Sciatic nerve (tissue), 2 donors: ENCODE measurements around the gene EN2. TPM values are rescaled to one million over a fixed set of nuclear protein-coding genes. Genes with fewer than 3 reads are reported as not detected.

ENCODE experiments used
- ATAC-seq: fragments of 200-7000 bp; cut with Tn5 transposase; one replicate; pipeline ENCODE4 v1.9.1; 2020; ENCODE audit warnings: mild to moderate bottlenecking, moderate library complexity
- DNase-seq: peaks from one replicate; pipeline ENCODE4 v3.0.0-alpha.2; 2020; ENCODE audit warnings: low spot score
- intact Hi-C: fragments of 100-400 bp; cut with DNase I; formaldehyde crosslinking; loops from one replicate; pipeline ENCODE4 v1.14.2; 2022
- total RNA-seq: library from RNA; stranded (reverse); fragmentation: NEBNext Ultra II Directional; extraction: Animal tissue kit (Norgen Biotek cat#: 25700); gene quantifications from one replicate; pipeline ENCODE4 v1.2.1, GENCODE V29; 2021
- donor health status: DM: no; HTN: no; CAD: no.
- donor health status: DM: no; HTN: no; CAD: no.

The EN2 gene
- total RNA-seq, 1 donor from 2014 or later = not detected

DNA sequence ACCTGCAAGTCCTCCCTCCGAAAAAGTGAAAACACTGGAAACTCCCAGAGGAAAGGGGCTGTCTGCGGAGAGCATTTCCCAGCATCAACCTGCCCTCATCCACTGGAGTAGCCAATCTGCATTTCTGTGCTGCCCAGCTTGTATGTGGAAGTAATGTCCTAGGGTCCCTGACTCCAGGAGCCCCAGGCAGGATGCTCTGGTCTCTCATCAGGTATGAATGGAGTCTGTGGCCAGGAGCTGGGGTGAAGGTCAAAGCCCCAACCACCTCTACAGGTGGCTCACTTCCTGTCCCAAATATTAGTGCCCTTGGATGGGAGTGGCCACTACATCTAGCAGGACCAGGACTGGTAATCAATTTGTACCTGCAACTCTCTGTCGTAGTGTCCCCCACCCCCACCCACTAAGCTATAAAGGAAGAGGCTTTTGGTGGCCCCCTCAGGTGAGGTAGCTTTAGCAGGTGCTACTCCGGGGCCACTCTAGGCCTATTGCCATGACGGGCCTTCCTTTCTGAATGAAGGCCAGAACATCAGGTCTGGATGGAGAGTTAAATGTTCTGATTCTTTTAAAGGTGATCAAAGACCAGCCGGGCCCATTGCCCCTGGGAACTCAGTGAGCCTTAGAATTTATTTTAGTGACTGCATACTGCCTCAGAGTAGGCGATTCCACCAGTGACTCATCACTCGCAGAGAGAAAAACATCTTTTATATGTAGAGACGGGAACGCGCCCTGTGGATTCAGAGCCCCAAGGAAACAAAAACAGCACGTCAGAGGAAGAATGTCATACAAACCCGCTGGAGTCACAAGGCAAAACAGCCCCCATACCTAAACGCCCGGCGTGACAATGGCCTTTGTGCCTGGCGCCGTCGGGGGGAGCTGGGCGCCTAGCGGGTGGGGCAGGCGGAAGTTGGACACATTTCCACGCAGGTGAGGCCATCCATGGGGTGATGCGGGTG is 13.0 kb downstream of the EN2 start:
- intact Hi-C loops = no loop called here
- ATAC-seq = no peak
- DNase-seq = no peak

DNA sequence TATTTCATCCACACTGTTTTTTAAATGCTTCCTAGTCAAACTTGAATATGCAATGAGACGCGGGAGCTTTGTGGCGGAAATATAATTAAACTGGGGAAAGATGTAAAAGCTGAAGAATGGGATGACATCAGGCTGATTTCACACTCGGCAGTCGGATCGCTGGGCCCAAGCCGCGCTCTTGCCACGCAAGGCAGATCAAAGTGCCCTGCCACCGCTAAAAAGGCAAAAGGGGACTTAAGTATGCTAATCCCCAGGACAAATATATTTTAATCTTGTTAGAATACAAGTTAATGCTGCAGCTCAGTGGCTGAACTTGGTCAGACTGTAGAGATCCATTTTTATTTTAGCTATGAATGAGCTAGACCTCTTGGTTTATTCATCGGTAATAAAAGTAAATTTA is 13.8 kb downstream of the EN2 start:
- no peak for DNase-seq
- intact Hi-C loops = no loop called here
- ATAC-seq = no peak

DNA sequence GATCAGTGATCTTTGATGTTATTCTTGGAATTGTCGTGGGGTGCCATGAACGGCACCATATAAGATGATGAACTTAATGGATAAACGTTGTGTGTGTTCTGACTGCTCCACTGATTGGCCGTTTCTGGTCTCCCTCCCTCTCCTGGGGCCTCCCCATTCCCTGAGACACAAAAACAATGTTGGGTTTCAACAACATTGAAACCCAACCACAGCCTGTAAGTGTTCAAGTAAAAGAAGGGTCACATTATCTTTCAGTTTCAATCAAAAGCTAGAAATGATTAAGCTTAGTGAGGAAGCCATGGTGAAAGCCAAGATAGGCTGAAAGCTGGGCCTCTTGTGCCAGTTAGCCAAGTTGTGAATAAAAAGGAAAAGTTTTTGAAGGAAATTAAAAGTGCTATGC is 19.5 kb downstream of the EN2 start:
- ATAC-seq = no peak
- intact Hi-C loops = no loop called here
- no peak for DNase-seq

DNA sequence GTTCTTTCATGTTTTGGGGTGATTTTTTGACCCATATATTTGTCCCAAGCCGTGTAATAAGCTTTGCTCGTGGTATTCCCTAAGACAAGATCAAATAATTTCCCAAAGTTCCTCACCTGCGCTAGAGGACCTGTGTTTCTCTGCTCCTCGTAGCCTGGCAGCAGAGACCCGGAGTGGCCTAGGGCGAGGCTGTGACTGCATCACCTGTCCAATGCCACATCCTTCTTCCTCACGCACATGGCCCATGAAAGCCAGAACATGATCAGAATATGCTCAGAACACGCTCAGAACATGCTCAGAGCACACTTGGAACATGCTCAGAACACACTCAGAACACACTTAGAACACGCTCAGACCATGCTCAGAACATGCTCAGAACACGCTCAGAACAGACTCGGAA is 23.8 kb downstream of the EN2 start:
- intact Hi-C loops = no loop called here
- DNase-seq (no peak), ATAC-seq (no peak)

DNA sequence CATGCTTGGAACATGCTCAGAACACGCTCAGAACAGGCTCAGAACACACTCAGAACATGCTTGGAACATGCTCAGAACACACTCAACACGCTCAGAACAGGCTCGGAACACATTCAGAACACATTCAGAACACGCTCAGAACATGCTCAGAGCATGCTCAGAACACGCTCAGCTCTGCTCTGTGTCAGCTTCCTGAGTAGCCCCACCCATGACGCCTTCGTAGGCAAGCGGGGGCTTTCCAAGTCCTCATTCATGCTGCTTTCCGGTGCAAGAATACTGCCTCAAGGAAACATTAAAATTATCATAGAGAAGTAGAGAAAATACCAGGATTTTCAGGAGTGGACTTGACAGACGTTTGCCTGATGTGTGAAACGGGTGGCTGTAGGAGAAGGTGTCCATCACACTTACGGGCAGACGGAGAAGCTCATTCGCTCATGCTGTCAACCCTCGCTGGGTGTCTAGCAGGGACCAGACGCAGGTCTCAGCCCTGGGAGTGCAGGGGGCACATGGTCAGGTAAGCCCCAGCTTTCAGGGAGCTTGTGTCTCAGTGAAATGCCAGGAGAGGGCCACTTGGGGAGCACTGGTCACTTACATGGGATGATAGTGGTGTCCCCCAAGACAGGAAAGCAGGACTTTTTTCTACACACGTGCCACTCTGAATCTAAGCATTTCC is 24.7 kb downstream of the EN2 start:
- intact Hi-C loops = no loop called here

DNA sequence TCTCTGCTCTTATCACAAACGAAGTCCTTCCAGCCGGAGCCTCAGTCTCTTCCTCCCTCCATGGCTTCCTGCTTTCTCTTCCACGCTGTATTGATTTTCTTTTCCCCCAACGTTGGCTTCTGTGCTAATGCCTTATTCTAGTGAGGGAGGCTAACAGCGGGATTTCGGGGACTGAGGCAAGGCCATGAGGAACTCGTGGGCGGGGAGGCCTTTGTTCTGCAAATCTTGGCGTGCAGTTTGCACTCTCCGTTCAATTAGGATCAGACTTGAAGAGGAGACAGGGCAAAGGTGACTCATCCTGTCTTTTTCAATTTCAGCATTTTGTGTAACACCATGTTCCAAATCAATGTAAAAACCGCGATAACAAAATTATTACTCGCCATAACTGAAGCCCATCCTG is 25.3 kb downstream of the EN2 start:
- ATAC-seq (no peak), DNase-seq (no peak)
- intact Hi-C loops = no loop called here

More for the DNA sequence above, 24.7 kb downstream of the EN2 start:
- DNase-seq (no peak), ATAC-seq (no peak)

DNA sequence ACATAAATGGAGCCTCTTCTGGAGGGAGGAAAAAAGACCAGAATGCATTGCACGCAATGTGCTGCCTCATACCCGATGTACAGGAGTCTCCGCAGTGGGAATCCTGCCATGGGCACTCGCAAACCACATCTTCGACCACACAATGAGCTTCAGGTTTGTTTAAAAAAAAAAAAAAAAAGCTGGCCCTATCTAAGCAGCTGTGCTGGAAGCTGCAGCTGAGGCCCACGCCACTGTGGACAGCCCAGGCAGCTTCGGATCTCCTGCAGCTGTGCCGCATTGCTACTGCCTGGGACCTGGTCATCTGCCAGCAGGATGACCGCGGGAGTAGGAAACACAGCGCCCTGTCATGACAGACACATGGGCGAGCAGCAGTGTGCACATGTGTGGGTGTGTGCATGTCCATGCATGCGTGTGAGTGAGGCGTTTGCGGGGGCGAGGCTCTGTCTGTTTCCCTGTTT is 26.0 kb downstream of the EN2 start:
- intact Hi-C loops = no loop called here
- ATAC-seq = peak; percentile 41
- no peak for DNase-seq

GRCh38 chr7:155484483-155485399 is 26.8 kb downstream of the EN2 start:
- intact Hi-C loops = no loop called here
- ATAC-seq (no peak), DNase-seq (no peak)

- intact Hi-C loops = no loop called here
- no peak for ATAC-seq
- DNase-seq = no peak
Observed at GRCh38 chr7:155486783-155487508, 29.0 kb downstream of the EN2 start.

- intact Hi-C loops = no loop called here
- ATAC-seq (no peak), DNase-seq (no peak)
Observed at GRCh38 chr7:155487509-155488482, 29.9 kb downstream of the EN2 start.

DNA sequence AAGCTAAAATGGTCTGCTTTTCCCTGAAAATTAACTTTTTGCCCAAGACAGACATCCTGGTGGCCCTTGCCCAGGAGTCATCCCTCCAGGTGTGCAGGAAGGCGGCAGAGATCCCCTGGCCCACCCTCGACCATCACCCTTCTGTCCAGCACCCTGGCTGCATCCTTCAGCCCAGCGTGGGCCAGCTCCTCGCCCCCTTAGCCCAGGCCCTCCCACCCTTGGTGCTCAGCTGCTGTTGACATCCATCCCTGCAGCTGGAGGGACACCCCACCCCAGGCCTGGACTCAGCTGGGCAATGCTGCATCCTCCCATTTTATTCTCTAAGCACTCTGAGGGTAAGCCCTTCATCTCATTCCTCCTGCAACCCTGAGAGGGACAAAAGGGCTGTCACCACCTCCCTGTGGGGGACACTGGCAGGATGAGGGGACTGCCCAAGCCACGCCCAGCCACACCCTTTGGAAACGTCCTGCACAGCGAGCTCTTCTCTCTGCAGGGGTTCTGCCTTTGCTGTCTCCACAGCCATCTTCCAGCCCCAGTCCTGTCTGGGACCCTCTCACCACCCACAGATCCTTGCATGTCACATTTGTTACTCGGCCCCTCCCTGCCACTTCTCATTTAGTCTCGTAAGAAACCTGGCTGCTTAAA is 30.7 kb downstream of the EN2 start:
- ATAC-seq (no peak), DNase-seq (no peak)
- intact Hi-C loops = no loop called here

DNA sequence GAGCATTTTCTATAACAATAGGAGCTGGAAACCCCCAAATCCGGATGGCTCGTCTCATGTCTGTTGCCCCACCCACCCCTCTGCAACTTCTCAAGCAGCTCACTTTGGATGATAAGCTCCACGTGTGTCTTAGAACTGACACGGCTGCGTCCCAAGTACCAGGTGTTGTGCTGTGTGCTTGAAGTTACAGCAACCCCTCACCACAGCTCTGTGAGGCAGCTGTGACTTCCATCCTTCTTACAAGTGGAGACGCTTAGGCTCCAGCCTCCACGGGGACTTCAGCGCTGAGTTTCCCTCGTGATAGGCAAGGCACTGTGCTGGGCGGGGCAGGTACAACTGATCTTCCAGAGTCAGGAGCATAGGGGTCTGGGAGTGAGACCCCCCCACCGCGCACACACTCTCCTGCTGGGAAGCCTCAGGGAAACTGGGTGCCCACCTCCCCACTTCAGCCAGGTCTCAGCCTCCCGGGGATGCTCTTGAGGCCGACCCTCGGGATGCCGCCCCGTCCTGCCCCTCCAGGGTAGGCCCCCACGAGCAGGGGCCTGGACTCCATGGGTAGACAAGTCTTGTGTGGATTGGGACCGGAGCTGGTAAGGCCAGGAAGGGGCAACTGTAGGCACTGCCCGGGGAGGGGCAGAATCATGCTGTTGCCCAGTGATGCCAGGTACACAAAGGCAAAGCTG is 31.4 kb downstream of the EN2 start:
- ATAC-seq = no peak
- intact Hi-C loops = no loop called here
- no peak for DNase-seq

DNA sequence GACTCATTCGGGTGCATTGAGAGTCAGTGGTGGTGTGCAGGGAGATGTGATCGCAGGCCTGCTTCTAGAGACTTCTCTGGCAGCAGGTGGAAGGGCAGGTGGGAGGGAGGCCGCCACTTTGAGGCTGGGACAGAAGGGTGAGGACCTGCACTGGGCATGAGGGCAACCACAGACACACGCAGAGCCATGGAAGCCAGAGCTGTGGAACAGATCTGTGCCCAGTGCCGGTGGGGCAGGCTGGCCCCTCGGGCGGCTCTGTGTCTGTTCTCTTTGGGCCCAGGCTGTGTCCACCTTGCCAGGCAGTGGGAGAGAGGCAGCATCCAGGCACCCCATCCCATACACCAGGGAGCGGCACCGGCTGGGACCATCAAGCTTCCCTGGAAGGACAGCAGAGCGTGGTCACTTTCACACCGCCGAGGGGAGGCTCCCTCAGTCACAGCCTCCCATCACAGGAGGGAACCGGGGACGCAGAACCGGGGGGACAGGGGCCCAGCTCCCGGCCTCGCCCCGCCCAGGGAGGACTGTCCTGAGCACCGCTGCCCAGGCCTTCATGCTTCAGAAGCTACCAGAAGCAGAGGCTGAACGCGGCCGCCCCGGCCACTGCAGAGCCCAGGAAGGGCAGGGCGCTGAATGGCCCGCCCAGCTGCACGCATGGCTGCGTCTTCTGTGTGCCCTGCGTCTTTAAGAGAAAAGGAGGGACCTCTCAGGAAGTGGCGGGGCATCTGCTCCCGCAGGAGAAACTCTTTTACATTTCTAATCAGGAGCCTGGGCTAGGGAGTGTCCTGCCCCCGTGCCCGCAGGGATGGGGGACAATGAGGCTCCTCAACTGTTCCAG is 32.1 kb downstream of the EN2 start:
- intact Hi-C loops = no loop called here
- ATAC-seq (peak; percentile 71), DNase-seq (no peak)

DNA sequence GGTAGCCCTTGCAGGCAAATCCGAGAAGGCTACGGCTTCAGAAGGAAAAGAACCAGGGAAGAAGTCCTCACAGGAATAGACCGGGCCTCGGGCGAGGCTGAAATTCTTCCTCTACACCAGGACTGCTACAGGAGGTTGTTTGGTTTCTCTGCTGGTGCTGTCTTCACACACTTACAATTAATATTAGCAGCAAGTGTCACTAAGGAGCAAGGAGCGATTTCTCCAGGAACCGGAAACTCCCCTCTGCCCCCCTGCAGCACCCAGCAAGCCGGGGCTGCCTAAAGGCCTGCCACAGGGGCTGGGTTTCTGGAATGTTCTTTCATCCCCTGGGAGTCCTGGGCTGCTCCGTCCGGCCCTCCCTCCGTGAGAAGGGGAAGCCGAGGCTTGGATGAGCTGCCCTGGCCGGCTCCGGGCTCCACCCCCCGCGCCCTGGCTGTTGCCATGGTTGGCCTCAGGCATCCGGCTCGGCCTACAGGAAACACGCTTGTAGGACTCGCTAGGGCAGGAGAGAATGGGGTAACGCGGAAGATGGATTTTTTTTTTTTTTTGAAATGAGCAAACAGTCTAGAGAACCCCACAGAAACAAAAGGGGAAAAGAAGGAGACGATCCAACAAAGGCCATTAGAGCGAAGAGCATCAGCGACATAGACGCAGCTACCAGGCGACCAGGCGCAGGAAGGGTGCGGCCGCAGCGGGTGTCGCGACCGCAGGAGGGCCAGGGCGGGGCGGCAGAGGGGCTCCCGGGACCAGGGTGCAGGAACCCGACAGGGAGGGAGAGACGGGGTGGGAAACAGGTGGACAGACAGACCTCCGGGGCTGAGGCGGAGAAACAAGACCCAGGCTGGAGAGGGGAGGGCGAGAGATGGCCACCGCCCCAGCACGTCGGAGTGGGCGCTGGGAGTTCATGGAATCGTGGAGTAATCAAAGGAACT is 33.0 kb downstream of the EN2 start:
- DNase-seq (peak; percentile 72), ATAC-seq (peak; percentile 85)
- intact Hi-C loops = no loop called here

- DNase-seq = no peak
- ATAC-seq = no peak
- intact Hi-C loops = no loop called here
Observed at GRCh38 chr7:155491812-155492211, 33.9 kb downstream of the EN2 start.
